NCI-H2196 treated with DMSO at 0.1 percent for 48 hours (cell line): ENCODE measurements around the gene ARID3B.

Experiments used
- DNase-seq: peaks from one replicate; lab custom pipeline; 2025; ENCODE audit not compliant: unreplicated experiment; lab: John Stamatoyannopoulos, UW

Gene ARID3B

GRCh38 chr15:74633781-74634180 is 92.8 kb downstream of the ARID3B start:
- DNase-seq, result no peak

- DNase-seq, result no peak
These were observed 94.2 kb downstream of the ARID3B start for GRCh38 chr15:74635228-74635627.

- no peak for DNase-seq
These were observed 96.0 kb downstream of the ARID3B start for GRCh38 chr15:74636984-74637383.

GRCh38 chr15:74641151-74641550 is 100.1 kb downstream of the ARID3B start:
- DNase-seq, result no peak

GRCh38 chr15:74642348-74642733 is 101.3 kb downstream of the ARID3B start:
- no peak for DNase-seq

GRCh38 chr15:74642734-74643664 is 102.0 kb downstream of the ARID3B start:
- DNase-seq, result no peak

GRCh38 chr15:74643665-74644204 is 102.7 kb downstream of the ARID3B start:
- DNase-seq, result no peak

- no peak for DNase-seq
These were observed 105.5 kb downstream of the ARID3B start for GRCh38 chr15:74646480-74646879.
